ENCODE data around the gene ITPR1.

ITPR1 gene

DNA sequence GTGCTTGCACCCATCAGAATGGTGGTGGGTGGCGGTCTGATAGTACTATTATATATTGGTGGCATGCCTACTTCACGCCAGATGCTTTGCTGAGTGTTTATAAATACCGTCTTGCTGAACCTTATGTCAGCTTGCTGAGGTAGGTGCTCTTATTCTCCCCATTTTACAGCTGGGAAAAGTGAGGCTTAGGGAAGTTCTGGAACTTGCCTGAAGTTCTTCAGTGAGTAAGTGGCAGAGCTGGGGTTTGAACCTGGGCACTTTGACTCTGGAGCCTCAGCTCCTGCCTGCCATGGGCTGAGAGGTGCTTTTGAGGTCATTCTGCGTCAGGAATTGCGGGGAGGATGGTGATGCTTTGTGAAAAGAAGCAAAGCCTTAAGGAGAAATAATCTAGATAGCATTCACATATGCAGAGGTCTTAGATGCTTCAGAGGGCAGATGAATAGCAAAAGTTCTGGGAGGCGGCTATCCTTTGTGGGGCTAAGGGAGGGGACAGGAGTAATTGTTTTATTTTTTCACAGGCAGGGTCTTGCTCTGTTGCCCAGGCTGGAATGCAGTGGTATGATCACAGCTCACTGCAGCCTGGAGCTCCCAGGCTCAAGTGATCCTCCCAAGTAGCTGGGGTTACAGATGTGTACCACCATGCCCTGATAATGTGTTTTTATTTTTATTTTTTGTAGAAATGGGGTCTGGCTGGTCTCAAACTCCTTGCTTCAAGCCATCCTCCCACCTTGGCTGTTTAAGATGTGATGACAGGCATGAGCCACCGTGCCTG lies 18.5 kb downstream of the ITPR1 start:
- no peak for DNase-seq

GRCh38 chr3:4512895-4513616 lies 19.9 kb downstream of the ITPR1 start:
- no peak for DNase-seq

DNA sequence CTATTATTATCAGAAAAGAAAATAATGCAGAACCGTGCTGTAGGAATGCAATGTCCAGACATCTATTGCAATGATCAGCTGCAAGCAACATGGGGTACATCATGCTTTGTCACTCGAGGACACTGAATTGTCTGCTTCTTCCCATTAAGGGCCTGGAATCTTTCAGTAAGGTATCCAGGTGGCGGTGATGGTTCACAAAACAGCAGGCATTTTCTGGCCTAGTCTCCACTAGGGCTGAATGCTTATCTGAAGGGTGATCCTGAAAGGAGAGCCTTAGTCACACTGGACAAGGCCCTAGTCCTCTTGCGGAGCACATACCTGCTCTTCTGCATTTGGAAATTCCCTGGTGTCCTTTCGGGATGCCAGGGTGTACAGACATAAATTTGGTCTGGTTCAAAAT lies 21.2 kb downstream of the ITPR1 start:
- no peak for DNase-seq

GRCh38 chr3:4514916-4515315 lies 21.8 kb downstream of the ITPR1 start:
- no peak for DNase-seq

- DNase-seq = no peak
Measured at GRCh38 chr3:4515916-4516579, 22.9 kb downstream of the ITPR1 start.

- no peak for DNase-seq
Measured at GRCh38 chr3:4517093-4517492, 23.9 kb downstream of the ITPR1 start.

- DNase-seq = no peak
Measured at GRCh38 chr3:4517643-4518311, 24.6 kb downstream of the ITPR1 start.

DNA sequence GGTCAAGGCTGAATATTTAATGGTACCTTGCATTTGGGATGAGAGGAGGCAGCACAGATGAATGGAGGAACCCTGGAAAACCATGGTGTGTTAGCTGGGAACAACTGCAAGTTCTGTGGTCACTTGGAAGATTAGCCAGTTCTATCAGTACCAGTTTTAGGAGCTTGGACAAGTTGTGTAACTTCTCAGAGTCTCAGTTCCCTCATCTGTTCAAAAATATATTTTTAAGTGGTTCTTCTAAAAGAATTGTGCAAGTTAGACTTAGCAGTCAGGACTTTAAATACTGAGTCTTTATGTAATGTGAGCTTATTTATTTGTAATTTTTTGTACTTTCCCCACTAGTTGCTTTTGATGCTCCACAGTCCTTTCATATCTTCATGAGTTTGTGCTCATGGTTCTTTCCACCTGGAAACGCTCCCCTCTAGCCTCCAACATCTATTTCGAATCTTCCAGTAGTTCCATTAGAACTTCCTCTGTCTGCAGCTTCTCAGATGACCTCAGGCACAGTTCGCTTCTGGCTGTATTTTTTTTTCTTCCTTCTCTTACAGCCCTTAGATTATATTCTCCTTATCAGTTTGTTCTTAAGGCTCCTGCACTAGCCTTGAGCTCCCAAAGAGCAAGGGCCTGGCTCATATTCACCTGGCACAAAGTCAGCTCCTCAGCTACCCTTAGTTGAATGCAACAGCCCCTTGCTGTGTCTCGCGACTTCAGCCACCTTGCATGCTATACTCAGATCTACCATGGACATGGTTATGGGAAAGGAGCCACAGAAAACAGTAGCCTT lies 27.1 kb downstream of the ITPR1 start:
- DNase-seq = no peak

DNA sequence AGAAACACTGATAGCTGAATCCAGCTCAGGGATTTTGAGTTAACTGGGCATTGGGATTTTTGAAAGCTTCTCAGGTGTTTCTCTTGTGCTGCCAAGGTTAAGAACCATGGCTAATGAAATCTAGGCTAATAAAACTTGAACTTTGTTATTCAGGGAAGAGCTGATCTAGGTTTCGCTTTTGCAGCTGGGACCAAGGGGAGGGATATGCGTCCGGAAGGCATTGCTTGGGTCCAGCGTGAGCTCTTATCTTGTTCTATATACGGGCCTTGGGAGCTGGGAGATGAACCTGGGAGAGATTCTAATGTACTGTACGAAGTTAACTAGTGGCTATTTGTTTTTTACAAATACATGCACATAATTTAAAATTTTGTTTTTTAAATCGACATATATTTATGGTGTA lies 29.8 kb downstream of the ITPR1 start:
- no peak for DNase-seq

- no peak for DNase-seq
Measured at GRCh38 chr3:4523710-4524698, 30.9 kb downstream of the ITPR1 start.

GRCh38 chr3:4525560-4526223 lies 32.5 kb downstream of the ITPR1 start:
- DNase-seq = no peak

- DNase-seq = no peak
Measured at GRCh38 chr3:4528320-4528719, 35.2 kb downstream of the ITPR1 start.

- DNase-seq = no peak
Measured at GRCh38 chr3:4528819-4529600, 35.9 kb downstream of the ITPR1 start.

DNA sequence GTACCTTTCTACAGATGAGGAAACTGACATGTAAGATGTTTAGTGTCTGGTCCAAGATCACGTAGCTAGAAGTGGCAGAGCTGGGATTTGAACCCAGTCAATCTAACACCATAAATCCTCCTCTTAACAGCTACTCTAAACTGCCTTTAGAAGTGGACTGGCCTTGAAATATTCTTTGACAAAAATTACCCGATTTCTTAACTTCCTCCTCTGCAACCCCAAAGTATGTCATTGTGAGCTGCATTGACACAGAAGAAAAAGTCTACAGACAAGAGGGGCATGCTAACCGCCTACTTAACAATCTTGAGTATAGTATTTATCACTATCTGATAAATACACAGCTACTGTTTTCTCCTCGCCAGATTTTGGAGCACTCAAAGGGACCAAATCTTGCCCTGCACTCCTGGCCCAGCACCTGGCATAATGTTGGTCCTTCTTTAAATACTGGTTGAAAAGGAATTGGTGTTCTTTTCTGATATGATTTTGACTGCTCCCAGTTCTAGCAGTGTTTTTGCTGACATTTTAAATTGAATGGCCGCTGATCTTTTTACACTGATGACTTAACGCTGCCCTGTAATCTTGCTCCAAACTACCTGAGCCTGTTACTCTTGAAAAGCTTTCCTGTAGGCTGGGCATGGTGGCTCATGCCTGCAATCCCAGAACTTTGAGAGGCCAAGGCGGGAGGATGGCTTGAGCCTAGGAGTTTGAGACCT lies 36.9 kb downstream of the ITPR1 start:
- no peak for DNase-seq

GRCh38 chr3:4531478-4532025 lies 38.4 kb downstream of the ITPR1 start:
- no peak for DNase-seq

- no peak for DNase-seq
Measured at GRCh38 chr3:4532535-4533112, 39.5 kb downstream of the ITPR1 start.

- no peak for DNase-seq
Measured at GRCh38 chr3:4533489-4534443, 40.6 kb downstream of the ITPR1 start.
